Measurements from ENCODE around the gene CTIF.

DNA sequence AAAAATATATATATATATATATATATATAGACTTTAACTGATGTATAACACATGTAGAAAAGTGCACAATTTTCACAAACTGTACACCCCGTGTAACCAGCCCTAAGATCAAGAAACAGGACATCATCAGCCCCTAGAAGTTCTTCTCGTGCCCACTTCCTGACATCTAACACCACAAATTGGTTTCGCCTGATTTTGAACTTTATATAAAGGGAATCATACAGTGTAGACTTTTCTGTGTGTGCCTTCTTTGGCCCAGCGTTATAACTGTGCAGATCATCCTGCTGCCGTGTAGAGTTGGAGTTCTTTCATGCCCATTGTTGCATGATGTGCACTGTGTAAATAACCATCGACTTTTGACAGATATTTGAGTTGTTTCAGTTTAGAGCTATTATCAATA, 370.9 kb downstream of the CTIF start:
- TF ChIP-seq, protein P1, sequence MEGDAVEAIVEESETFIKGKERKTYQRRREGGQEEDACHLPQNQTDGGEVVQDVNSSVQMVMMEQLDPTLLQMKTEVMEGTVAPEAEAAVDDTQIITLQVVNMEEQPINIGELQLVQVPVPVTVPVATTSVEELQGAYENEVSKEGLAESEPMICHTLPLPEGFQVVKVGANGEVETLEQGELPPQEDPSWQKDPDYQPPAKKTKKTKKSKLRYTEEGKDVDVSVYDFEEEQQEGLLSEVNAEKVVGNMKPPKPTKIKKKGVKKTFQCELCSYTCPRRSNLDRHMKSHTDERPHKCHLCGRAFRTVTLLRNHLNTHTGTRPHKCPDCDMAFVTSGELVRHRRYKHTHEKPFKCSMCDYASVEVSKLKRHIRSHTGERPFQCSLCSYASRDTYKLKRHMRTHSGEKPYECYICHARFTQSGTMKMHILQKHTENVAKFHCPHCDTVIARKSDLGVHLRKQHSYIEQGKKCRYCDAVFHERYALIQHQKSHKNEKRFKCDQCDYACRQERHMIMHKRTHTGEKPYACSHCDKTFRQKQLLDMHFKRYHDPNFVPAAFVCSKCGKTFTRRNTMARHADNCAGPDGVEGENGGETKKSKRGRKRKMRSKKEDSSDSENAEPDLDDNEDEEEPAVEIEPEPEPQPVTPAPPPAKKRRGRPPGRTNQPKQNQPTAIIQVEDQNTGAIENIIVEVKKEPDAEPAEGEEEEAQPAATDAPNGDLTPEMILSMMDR (IDR thresholded peaks at IDR 0.05): no peak
- no peak for TF ChIP-seq POLR2A (IDR thresholded peaks at IDR 0.05)
